ENCODE data around the gene SCNN1B.

Gene SCNN1B

GRCh38 chr16:23407436-23408127 lies 105.5 kb downstream of the SCNN1B start:
- no peak for DNase-seq (ENCODE audit: low read depth in 2 of 2)

- DNase-seq (ENCODE audit: low read depth in 2 of 2) = no peak
Observed at GRCh38 chr16:23408242-23408822, 106.2 kb downstream of the SCNN1B start.

GRCh38 chr16:23408823-23409298 lies 106.8 kb downstream of the SCNN1B start:
- DNase-seq (ENCODE audit: low read depth in 2 of 2) = no peak

GRCh38 chr16:23409522-23409921 lies 107.4 kb downstream of the SCNN1B start:
- no peak for DNase-seq (ENCODE audit: low read depth in 2 of 2)

- no peak for DNase-seq (ENCODE audit: low read depth in 2 of 2)
Observed at GRCh38 chr16:23410176-23410575, 108.1 kb downstream of the SCNN1B start.

GRCh38 chr16:23414731-23415130 lies 112.6 kb downstream of the SCNN1B start:
- no peak for DNase-seq (ENCODE audit: low read depth in 2 of 2)

- DNase-seq (ENCODE audit: low read depth in 2 of 2) = no peak
Observed at GRCh38 chr16:23416816-23417215, 114.7 kb downstream of the SCNN1B start.

- no peak for DNase-seq (ENCODE audit: low read depth in 2 of 2)
Observed at GRCh38 chr16:23420011-23420410, 117.9 kb downstream of the SCNN1B start.

GRCh38 chr16:23423496-23424049 lies 121.5 kb downstream of the SCNN1B start:
- no peak for DNase-seq (ENCODE audit: low read depth in 2 of 2)

GRCh38 chr16:23424292-23424958 lies 122.3 kb downstream of the SCNN1B start:
- DNase-seq (ENCODE audit: low read depth in 2 of 2) = no peak

GRCh38 chr16:23428351-23428750 lies 126.2 kb downstream of the SCNN1B start:
- no peak for DNase-seq (ENCODE audit: low read depth in 2 of 2)
